GM21619 (cell line): Measurements from ENCODE around the gene BTN1A1.
"Not testable (repeated sequence)": the region's sequence is repeated elsewhere in the genome, so short reads cannot be mapped to it uniquely, and the experiment has no call there.

Experiments used
- ATAC-seq: cut with Tn5 transposase; IDR thresholded peaks from one replicate; pipeline ENCODE4 v1.9.1; 2021; ENCODE audit not compliant: unreplicated experiment

Gene BTN1A1

DNA sequence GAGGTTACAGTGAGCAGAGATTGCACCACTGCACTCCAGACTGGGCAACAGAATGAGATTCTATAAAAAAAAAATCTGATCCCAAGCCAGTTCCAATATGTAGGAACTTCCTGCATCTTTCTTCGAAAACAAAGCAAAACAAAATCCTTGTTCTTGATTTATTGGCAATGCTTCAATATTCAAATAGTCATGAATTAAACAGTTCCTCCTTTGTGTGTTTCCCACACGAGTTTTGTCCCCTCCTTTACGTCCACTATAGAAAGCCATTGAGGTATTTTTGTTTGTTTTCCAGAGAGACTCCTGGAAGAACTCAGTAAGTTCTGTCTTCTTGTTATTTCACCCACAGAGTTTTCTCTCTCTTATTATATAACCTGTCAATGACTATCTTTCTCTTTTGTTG, 7.6 kb downstream of the BTN1A1 start:
- ATAC-seq = no peak

DNA sequence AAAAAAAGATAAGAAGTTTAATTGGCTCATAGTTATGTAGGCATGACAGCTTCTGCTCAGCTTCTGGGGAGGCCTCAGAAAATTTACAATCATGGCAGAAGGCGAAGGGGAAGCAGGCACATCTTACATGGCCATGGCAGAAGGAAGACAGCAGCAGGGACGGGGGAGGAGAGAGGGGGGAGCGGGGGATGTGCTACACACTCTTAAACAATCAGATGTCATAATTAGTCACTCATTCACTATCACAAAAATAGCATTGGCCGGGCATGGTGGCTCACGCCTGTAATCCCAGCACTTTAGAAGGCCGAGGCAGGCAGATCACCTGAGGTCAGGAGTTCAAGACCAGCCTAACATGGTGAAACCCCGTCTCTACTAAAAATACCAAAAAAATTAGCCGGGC, 10.9 kb downstream of the BTN1A1 start:
- ATAC-seq = not testable (repeated sequence)

DNA sequence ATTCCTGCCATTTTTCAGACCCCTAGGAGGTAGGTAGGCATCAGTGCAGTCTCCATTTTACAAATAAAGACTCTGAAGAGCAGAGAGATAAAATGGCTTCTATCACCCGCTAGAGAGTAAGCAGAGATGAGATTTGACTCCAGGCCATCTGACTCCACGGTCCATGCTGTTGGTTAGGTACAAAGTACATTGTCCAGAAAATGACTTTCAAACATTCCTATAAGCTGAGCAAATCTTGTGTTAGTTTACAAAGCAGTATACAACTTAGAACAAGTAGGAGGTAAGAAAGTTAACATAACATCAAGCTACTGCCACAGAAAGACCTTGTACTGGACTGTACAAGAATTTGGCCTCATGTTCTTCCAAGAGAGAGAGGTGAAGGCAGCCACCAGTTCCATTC, 14.9 kb downstream of the BTN1A1 start:
- no peak for ATAC-seq

DNA sequence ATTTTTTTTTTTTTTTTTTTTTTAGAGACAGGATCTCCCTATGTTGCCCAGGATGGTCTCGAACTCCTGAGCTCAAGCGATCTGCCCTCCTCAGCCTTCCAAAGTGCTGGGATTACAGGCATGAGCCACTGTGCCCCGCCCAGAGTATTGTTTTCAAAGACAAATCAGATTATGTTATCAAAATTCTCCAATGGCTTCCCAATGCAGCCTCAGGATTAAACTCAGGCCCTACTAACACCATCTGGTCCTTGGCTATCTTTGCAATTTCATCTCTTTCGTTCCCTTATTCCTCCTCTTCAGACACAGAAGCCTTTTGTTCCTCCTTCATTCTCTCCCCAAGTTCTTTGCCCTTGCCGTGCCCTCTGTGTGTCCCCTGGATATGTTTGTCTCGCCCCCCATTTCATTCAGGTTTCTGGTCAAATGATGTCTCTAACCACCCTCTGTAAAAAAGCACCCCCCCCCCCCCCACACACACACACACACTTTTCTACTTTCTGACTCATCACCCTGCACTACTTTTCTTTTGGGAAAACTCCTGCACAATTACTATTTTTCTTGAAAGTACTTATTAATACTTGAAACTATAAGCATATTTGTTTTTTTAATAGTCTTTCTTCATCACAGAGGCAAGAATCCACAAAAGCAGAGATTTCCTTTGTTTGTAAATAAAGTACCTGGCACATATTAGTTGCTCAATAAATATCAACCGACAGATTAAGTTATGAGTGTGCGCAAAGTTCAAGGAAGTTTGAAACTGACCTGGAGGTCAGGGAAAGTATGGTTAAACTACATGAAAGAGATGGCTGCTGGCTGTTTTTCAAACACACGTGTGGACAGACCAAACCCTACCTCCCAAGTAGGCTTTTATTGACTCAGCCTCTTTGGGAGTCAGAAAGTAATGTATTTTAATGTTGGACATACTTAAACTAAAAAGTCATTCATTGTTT, 16.7 kb downstream of the BTN1A1 start:
- no peak for ATAC-seq

DNA sequence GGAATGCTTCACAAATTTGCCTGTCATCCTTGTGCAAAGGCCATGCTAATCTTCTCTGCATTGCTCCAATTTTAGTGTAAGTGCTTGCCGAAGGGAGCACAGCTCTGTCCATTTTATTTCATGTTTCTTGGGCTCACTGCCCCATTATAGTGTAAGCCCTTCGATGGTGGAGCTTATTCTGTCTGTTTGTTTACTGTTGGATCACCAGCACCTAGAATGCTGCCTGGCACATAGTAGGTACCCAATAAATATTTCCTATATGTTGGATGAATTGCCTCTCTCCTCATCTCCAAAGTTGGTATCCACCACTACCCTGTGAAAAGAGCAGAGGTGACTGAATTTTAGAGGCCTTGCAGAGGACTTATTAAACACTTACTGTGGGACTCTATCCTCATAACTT, 19.3 kb downstream of the BTN1A1 start:
- ATAC-seq = no peak

DNA sequence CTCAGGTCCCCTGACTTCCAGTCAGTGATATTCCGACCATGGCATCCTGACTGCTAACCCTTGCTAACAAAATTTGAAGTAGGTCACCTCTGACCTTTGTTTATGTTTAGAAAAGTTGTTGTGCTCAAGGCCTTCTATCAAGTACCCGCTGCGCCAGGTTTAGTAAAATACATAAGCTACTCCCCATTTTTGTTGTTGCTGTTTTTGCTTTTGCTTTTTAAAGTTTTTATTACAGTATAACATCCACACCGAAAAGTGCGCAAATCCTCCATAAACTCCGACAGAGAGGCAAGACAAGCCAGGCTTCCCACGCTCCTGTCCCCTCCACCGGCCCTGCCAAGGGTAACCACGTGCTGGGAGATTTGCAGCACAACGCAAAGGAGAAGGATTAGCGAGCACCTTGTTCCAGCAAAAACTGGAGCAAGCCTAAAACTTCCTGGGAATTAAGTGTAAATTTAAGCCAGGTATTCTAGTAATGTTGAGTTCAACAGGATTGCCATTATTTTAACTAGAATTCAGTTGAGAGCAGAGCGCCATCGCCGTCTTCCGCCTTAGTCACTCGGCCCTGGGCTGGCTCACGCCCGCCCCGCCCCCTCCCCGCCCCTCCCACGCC, 20.2 kb downstream of the BTN1A1 start:
- ATAC-seq = peak; percentile 33

DNA sequence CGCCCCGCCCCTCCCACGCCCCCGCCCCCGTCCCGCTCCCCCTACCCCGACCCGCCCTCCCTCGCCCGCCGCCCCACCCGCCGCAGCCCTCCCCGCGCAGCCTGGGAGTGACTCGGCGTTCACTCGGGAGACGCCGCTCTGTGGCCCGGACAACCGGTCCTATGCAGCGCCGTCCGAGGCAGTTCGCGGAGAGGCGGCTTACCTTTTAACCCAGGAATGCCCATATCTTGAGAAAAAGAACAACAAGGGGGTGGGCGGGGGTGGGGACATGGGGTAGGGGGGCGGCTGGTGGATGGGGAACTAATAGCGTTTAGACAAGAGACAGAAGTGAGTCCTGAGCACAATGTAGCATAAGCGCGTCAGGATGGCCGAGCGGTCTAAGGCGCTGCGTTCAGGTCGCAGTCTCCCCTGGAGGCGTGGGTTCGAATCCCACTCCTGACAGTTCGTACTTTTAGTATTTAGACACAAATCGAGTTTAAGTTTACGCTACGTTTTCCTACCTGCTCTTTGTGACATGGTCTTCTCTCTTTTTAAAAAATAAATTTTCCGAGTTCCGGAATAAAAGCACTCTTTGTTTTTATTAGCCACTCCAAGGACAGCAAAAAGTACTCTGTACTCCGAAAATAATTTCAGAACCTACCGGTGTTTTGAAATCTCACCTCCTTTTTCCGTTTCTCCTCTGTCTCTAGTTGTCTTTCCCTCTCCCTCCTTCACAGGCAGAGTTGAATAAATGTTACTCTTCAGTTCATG, 20.9 kb downstream of the BTN1A1 start:
- peak; percentile 60 for ATAC-seq

DNA sequence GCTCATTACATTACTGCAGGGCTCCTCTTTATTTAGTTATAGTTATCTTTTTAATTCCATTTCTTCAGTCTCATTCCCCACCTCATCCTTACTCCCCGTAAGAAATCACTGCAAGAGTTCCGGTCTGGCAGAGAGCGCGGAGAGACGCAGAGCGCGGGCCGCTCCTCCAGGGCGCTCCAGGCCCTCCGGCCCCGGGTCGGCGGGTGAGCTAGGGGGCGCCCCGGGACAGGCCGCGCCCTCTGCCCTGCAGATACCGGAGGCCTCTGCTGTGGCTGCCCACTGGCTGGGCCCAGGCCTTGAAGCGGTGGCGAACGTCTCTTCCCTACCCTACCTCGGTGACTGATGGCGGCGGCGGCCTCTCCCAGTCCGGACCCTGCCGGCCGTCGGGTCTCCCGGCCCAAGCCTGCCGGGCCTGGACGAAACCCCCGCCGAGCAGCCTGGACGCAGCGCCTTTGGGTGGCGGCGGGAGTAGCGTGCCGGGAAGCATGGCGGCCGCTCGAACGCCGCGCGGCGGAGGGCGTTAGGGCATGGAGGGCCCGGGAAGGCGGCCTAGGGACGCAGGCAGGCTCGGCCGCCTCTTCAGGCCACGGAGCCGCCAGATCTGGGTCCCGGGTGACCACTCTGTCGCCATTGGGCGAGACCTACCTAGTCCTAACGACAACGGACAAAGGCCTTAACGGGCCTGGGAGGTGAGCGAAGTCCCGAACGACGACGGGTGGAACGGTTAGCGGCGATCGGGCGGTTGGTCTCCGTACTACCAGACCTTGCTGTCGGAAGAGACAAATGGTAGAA, 21.7 kb downstream of the BTN1A1 start:
- peak; percentile 80 for ATAC-seq

DNA sequence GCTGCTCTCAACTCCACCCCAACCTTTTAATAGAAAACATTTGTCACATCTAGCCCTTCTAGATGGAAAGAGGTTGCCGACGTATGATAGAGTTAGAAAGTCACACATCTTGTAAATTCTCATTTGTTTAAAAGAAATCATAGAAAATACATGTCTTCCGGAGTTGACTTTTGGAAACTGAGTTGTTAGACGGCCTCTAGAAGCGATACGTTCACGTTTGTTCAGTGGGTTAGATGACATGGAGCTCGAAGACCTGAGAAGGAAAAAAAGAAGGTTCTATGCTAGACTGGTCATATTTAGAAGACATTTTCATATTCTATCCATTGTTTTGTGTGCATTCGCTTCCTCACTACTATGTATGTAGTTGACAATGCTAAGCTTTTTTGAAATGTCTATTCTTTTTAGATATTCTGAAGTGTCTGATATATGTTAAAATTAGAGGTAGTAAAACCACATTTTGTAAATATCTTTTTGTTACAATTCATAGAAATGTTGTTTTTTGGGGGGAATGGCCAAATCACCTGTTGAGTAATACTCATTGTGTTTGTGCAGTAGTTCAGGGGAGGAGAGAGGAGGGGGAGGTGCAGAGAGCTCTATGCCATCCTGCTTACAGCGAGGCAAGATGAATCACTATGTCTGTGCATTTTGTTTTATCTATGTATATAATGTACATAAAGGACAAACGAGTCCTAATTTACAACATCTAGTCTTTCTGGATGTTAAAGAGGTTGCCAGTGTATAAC, 22.6 kb downstream of the BTN1A1 start:
- not testable (repeated sequence) for ATAC-seq

DNA sequence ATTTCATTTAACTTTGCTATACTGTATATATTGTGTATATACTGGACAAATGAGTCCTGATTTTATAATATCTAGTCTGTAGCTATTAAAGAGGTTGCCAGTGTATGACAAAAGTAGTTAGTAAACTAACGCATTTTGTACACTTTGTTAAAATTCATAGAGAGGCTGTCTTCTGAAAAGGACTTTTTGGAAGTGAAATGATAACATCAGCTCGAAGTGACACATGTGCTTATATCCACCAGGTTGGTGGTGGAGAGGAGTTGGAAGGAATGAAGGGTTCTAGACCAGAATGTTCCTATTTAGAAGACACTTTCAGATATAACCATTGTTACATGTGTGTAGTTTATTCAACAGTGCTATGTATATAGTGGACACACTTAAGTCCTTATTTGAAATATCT, 24.2 kb downstream of the BTN1A1 start:
- not testable (repeated sequence) for ATAC-seq

DNA sequence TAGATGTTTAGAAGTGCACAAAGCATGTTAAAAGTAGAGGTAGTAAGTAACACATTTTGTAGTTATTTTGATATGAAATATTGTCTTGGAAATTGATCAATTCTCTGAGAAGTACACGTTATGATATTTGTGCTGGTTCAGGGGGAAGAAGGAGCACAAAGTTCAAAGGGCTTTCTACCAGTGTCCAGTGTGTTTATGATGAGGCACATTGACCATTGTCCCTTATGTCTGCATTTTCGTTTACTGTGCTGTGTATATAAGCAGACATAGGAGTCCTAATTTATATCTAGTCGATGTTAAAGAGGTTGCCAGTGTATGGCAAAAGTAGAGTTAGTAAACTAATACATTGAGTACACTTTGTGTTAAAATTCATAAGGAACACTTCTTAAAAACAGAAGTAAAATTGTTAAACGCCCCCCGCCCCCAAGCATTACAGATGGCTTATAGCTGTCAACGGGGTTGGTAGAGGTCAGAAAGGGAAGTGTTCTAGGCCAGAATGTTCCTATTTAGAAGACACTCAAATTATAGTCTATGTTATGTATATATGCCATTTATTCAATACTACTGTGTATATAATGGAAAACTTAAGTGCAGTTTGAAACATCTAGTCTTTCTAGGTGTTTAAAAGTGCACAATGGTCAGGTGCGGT, 24.7 kb downstream of the BTN1A1 start:
- ATAC-seq = no peak

DNA sequence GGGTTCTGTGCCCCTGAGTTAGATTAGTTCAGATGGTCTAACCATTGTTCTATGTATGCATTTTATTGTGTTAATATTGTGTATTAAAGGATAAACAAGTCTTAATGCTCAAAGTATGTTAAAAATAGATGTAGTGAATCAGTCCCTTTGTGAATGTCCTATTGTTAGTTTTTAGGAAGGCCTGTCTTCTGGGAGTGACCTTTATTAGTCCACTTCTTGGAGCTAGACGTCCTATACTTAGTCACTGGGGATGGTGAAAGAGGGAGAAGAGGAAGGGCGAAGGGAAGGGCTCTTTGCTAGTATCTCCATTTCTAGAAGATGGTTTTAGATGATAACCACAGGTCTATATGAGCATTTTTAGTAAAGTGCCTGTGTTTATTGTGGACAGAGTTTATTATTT, 25.7 kb downstream of the BTN1A1 start:
- no peak for ATAC-seq

DNA sequence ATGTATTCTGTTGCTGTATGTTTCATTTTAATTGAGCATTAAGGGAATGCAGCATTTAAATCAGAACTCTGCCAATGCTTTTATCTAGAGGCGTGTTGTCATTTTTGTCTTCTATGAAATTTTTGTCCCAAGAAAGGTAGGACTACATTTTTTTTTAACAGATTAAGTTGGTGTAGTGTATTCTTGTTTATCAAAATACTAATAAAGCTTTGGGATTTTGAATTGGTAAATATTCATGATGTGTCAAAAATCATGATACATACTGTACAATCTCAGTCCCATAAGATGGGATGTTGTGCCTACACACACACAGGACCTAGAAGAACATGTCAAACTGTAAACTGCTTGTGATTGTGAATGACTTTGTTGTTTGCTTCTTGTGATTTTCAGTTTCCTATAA, 26.8 kb downstream of the BTN1A1 start:
- no peak for ATAC-seq

DNA sequence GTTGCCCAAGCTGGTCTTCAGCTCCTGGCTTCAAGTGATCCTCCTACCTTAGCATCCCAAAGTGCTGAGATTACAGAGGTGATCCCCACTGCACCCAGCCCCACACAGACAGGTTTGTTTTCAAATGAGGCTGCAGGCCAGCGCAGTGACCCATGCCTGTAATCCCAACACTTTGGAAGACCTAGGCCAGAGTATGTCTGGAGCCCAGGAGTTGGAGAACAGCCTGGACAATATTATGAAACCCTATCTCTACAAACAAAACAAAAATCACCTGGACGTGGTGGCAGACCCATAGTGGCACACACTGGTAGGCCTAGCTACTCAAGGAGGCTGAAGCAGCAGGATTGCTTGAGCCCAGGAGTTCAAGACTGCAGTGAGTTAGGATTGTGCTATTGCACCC, 30.1 kb downstream of the BTN1A1 start:
- ATAC-seq = no peak

DNA sequence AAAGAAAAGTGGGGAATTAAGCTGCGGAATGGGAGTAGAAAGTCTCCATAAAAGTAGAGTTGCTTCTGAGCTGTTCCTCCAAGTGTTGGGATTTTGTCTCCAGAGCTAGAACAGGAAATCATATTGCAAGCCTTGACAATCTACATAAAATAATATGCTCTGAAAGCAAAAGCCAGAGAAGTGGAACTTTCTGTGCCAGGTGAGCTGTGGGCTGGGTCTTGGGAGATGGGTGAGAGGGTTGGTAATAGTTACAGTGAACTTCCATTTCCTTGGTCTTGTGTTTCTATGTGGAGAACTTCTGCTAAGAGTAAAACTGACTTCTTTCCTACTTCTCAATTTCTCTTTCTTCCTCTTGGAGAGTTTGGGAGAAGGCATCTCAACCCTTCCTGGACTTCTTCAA, 31.8 kb downstream of the BTN1A1 start:
- ATAC-seq = no peak

DNA sequence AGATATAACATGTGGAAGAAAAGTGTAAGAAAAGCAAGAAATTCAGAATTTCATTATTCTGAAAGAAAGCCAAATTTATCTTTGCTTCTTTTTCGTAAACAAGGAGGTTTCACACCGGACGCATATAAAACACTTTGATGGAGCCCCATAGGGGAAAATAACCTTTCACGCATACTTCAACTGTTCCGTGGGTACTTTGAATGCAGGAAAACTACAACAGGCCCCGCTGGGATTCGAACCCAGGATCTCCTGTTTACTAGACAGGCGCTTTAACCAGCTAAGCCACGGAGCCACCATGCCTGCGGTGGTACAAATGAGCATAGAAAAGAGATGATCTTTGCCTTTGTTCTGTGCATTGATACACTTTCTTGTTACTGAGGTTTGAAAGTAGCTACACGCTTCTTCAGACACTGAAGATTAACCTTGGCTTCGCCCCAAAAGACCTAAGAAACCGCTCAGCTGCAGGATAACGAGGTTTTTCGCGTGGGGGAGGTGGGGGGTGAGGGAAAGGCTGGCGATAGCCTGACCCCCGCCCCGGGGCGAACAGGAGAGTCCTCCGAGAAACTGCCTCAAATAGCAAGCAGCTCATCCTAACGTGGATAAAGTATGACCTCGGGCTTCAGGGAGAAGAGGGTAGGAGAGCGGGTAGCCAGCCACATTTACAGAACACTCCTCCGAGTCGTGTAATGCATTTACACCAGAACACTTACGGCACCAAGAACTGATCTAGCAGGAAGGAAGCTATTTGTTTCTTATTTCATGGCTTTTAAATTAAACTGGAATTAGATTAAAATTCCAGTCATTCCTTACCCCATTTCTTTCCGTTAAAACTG, 32.8 kb downstream of the BTN1A1 start:
- no peak for ATAC-seq

DNA sequence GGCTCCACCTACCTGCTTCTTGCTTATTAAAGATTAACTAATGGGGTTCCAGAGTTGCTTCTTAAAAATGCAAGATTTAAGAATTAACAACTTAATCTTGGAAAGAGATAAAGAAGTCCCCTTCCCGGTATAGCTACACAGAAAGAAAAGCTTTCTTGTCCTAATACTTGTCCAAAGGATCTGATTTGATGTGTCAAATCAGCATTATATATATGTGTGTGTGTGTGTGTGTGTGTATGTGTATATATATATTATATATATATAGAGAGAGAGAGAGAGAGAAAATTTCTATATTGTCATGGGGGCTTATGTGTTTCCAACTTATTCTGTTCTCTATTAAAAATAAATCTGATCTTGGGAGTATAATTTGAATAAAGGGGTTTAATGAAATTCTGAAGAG, 33.4 kb downstream of the BTN1A1 start:
- no peak for ATAC-seq

DNA sequence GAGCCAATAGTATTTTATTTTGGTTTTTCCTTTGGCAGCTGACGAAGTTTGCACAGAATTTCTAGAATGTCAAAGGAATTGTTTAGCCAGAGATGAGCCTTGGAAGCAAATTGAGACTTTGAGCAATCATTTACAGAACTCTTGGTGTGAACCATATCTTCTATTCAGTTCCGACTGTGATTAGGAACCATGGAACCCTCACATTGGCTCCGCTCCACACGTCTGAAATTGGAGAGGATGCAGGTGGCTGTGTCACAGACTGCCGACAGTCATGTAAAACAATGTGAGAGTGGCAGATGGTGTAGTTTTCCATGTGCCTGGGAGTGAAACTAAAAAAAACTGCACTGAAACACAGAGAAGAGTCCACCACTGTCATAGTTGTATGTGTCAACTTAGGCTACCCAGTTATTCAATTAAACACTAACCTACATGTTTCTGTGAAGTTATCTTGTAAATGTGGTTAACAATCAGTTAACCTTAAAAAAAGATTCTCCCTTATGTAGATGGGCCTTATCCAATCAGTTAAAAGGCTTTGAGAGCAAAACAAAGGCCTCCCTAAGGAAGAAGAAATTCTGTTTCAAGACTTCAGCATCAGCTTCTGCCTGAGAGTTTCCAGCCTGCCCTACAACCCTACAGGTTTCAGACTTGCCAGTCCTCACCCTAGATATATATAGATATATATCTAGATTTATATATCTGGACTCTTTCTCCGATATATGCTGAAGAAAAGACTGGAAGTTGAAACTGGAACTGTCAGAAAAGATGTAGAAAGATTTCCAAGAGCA, 34.8 kb downstream of the BTN1A1 start:
- ATAC-seq = no peak
